ENCODE data around the gene PROB1. TPM values are rescaled to one million over a fixed set of nuclear protein-coding genes. Genes with fewer than 3 reads are reported as not detected.

PROB1 gene
- total and polyA plus RNA-seq, 9 of the 15 experiments (the other 6 are each of a cell fraction or from before 2014, with no cell fraction given) = 0.01 to 1.8 (median 0.47) TPM

DNA sequence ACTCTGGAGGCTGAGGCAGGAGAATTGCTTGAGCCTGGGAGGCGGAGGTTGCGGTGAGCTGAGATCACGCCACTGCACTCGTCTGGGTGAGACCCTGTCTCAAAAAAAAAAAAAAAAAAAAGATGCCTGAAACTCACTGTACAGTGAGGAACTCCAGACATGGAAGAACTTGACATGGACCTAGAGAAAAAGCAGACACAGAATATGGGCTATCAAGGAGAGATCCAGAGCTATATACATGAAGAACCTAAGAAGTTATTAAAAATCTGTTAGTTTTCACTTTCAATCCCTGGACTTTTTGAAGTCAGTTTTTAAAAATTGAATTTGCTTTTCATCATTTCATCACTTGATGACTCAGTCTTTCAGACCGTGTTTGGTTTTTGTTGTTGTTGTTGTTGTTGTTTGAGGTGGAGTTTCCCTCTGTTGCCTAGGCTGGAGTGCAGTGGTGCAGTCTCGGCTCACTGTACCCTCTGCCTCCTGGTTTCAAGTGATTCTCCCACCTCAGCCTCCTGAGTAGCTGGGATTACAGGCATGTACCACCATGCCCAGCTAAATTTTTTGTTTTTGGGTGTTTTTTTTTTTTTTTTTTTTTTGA lies 33.0 kb downstream of the PROB1 start (continued):
- TF ChIP-seq, protein P1, sequence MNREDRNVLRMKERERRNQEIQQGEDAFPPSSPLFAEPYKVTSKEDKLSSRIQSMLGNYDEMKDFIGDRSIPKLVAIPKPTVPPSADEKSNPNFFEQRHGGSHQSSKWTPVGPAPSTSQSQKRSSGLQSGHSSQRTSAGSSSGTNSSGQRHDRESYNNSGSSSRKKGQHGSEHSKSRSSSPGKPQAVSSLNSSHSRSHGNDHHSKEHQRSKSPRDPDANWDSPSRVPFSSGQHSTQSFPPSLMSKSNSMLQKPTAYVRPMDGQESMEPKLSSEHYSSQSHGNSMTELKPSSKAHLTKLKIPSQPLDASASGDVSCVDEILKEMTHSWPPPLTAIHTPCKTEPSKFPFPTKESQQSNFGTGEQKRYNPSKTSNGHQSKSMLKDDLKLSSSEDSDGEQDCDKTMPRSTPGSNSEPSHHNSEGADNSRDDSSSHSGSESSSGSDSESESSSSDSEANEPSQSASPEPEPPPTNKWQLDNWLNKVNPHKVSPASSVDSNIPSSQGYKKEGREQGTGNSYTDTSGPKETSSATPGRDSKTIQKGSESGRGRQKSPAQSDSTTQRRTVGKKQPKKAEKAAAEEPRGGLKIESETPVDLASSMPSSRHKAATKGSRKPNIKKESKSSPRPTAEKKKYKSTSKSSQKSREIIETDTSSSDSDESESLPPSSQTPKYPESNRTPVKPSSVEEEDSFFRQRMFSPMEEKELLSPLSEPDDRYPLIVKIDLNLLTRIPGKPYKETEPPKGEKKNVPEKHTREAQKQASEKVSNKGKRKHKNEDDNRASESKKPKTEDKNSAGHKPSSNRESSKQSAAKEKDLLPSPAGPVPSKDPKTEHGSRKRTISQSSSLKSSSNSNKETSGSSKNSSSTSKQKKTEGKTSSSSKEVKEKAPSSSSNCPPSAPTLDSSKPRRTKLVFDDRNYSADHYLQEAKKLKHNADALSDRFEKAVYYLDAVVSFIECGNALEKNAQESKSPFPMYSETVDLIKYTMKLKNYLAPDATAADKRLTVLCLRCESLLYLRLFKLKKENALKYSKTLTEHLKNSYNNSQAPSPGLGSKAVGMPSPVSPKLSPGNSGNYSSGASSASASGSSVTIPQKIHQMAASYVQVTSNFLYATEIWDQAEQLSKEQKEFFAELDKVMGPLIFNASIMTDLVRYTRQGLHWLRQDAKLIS (CRISPR knock-in tag; IDR thresholded peaks at IDR 0.05) = no peak
- TF ChIP-seq ZFP36 (IDR thresholded peaks at IDR 0.05; ENCODE audit: low read depth, low read length, partially characterized antibody) (no peak), CREBBP (IDR thresholded peaks at IDR 0.05; ENCODE audit: low read depth, low read length) (no peak), HDAC2 (IDR thresholded peaks at IDR 0.05) (no peak)

DNA sequence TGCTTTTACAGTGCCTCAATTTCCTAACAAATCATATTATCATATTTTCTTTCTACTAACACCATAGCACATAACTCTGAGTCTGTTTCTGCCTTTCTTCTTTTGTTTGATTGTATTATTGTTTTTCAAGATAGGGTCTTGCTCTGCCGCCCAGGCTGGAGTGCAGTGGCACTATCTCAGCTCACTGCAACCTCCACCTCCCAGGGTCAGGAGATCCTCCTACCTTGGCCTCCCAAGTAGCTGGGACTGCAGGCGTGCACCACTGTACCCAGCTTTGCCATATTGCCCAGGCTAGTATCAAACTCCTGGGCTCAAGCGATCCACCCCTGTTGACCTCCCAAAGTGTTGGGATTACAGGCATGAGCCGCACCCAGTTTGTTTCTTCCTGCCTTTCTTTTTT lies 34.5 kb downstream of the PROB1 start:
- BruUV-seq (replicated peaks) = no TSS peak
- Histone ChIP-seq H3K9me3 (replicated peaks; ENCODE audit: control insufficient read depth, insufficient read depth, low read depth, low read length) (no peaks in the 10 kb centered on the region), H3K4me1 (replicated peaks in 1 of 2; ENCODE audit: control insufficient read depth in 2 of 2, insufficient read depth in 2 of 2, low read length in 2 of 2) (no peaks in the 10 kb centered on the region), H3K79me2 (ENCODE audit: control insufficient read depth, insufficient read depth, low read length) (peaks cover 65% of the 10 kb centered on the region), H3K27ac (ENCODE audit: extremely low read depth, low read depth, low read length) (no peak overlapping the region), H2AFZ (ENCODE audit: low read depth, low read length) (no peak overlapping the region), H3K4me3 (no peak overlapping the region), H4K20me1 (replicated peaks; ENCODE audit: control insufficient read depth, insufficient read depth, low read length) (0 out of 2 replicates have a peak, but pooled peaks cover 7% of the 10 kb centered on the region), H3K9ac (ENCODE audit: insufficient read depth in 1 of 2, low read depth in 2 of 2, low read length in 2 of 2) (no peak overlapping the region), H3K27me3 (ENCODE audit: control insufficient read depth in 2 of 2, insufficient read depth in 2 of 2, low read length in 2 of 2) (no peaks in the 10 kb centered on the region), H3K9me1 (ENCODE audit: control insufficient read depth, insufficient read depth, low read length) (no peaks in the 10 kb centered on the region), H3K4me2 (ENCODE audit: insufficient read depth, low read length) (no peak overlapping the region), H3K36me3 (ENCODE audit: control insufficient read depth, insufficient read depth, low read length) (peaks cover 39% of the 10 kb centered on the region)
- intact Hi-C loops (cut with micrococcal nuclease) = no loop called here
- DNase-seq (ENCODE audit: extremely low read depth in 1 of 4, low spot score in 3 of 4) = no peak
- WGBS (ENCODE audit: insufficient coverage, low coverage, missing lambda C conversion rate) = 93% methylated on average over 4 of the region's 4 CpGs
- no peak for TF ChIP-seq SMARCA5 (IDR thresholded peaks at IDR 0.05)
- TF ChIP-seq, protein P2, sequence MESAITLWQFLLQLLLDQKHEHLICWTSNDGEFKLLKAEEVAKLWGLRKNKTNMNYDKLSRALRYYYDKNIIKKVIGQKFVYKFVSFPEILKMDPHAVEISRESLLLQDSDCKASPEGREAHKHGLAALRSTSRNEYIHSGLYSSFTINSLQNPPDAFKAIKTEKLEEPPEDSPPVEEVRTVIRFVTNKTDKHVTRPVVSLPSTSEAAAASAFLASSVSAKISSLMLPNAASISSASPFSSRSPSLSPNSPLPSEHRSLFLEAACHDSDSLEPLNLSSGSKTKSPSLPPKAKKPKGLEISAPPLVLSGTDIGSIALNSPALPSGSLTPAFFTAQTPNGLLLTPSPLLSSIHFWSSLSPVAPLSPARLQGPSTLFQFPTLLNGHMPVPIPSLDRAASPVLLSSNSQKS (CRISPR knock-in tag; IDR thresholded peaks at IDR 0.05) = no peak
- TF ChIP-seq, protein P3, sequence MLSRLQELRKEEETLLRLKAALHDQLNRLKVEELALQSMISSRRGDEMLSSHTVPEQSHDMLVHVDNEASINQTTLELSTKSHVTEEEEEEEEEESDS (CRISPR knock-in tag; IDR thresholded peaks at IDR 0.05) = no peak
- ChIA-PET POLR2A (no interaction called here), CTCF (ENCODE audit: low intra/inter-chr PET ratio) (no interaction called here)
- no peak for ATAC-seq
- no peak for FAIRE-seq
- in situ Hi-C loops (cut with MboI) = no loop called here
